Mucosa of descending colon (tissue), 3 donors: ENCODE measurements around the gene IL15. TPM values are rescaled to one million over a fixed set of nuclear protein-coding genes. Genes with fewer than 3 reads are reported as not detected.

Source experiments
- ATAC-seq: fragments of 200-7000 bp; cut with Tn5 transposase; one replicate; pipeline ENCODE4 v1.9.1; 2020; ENCODE audit warnings: mild to moderate bottlenecking, moderate library complexity
- DNase-seq, 3 donors: peaks; one replicate each; pipeline ENCODE4 v3.0.0-alpha.2; 2020
- H3K36me3 ChIP-seq: fragments of 200-600 bp; one replicate; pipeline ENCODE4 v1.8.0; 2021; ENCODE audit warnings: low read depth, mild to moderate bottlenecking
- H3K4me1 ChIP-seq: fragments of 200-600 bp; one replicate; pipeline ENCODE4 v1.8.0; 2021; ENCODE audit warnings: low read depth, mild to moderate bottlenecking
- H3K4me3 ChIP-seq: fragments of 200-600 bp; one replicate; pipeline ENCODE4 v1.8.0; 2021; ENCODE audit warnings: mild to moderate bottlenecking
- H3K9me3 ChIP-seq: fragments of 200-600 bp; one replicate; pipeline ENCODE4 v1.8.0; 2021; ENCODE audit warnings: mild to moderate bottlenecking
- intact Hi-C, 2 donors: fragments of 100-400 bp; cut with DNase I in 1 of 2; cut with micrococcal nuclease in 1 of 2; formaldehyde crosslinking; loops; one replicate each; pipeline versions ENCODE4 v1.11.0 to v1.11.1; 2022; cut with DNase I, micrococcal nuclease
- total RNA-seq, 3 donors: library from RNA; stranded (reverse); fragmentation: NEBNext Ultra II Directional in 2 of 3; extraction: Animal tissue kit (Norgen Biotek cat#: 25700) in 2 of 3; gene quantifications; one replicate each; pipeline versions ENCODE4 v1.2.1 to v1.2.4, GENCODE V29; 2021 to 2023
- TF ChIP-seq, protein P1 (sequence below): fragments of 200-600 bp; IDR thresholded peaks from one replicate; pipeline ENCODE4 v1.8.0; 2022; ENCODE audit warnings: antibody characterized with exemption, mild to moderate bottlenecking
- donor health status: DM: no; HTN: no; CAD: no; lungs with moderate emphysema.
- donor health status: DM: no; HTN: no; CAD: no.
- donor health status: DM: no; HTN: yes; CAD: no.

IL15 gene
- total RNA-seq, 3 donors from 2014 or later: 6.7 to 12.4 (median 7.2) TPM

DNA sequence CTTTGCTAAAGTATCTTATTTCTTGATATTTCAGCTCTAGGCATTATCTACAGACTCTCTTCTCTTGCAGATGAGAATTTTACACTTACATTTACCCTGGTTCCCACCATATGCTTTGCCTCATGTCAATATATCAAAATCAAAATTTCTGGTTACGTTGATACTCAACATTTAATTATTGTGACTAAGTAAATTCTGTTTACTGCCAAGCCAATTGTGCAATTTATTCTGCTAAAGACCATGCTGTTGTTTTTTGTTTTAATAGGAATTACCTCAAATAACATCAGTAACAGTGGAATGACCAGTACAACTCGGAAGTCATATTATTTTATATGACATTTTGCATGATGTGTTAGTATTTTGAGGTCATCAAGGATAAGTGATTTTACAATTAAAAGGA lies 125.5 kb downstream of the IL15 start:
- TF ChIP-seq, protein P1, sequence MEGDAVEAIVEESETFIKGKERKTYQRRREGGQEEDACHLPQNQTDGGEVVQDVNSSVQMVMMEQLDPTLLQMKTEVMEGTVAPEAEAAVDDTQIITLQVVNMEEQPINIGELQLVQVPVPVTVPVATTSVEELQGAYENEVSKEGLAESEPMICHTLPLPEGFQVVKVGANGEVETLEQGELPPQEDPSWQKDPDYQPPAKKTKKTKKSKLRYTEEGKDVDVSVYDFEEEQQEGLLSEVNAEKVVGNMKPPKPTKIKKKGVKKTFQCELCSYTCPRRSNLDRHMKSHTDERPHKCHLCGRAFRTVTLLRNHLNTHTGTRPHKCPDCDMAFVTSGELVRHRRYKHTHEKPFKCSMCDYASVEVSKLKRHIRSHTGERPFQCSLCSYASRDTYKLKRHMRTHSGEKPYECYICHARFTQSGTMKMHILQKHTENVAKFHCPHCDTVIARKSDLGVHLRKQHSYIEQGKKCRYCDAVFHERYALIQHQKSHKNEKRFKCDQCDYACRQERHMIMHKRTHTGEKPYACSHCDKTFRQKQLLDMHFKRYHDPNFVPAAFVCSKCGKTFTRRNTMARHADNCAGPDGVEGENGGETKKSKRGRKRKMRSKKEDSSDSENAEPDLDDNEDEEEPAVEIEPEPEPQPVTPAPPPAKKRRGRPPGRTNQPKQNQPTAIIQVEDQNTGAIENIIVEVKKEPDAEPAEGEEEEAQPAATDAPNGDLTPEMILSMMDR: no peak
- ATAC-seq (no peak), DNase-seq (no peak)
- H3K9me3 ChIP-seq: no peaks in the 10 kb centered on the region
- intact Hi-C loops: no loop called here
- H3K4me1 ChIP-seq: no peaks in the 10 kb centered on the region
- no peaks in the 10 kb centered on the region for H3K36me3 ChIP-seq
- no peak overlapping the region for H3K4me3 ChIP-seq

DNA sequence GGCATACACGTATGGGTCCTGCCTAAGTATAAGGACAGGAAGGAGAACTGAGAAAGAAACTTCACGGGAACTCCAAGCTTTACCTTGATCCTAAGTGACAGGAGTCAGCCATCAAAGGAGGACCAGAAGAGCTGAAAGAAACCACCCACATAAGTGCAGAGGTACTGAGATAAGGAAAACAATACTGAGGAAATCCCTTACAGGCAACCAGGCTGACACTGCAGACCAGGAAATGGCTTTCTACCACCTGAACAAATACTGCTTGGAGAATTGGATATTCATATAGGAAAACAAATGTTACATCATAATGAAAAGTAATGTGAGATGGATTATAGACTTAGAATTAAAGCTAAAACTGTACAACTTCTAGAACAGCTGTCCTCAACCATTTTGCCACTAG lies 127.0 kb downstream of the IL15 start:
- H3K36me3 ChIP-seq: no peaks in the 10 kb centered on the region
- TF ChIP-seq, protein P1: no peak
- no peak overlapping the region for H3K4me3 ChIP-seq
- peak; percentile 51 for ATAC-seq
- no peaks in the 10 kb centered on the region for H3K4me1 ChIP-seq
- no peak for DNase-seq
- H3K9me3 ChIP-seq: no peaks in the 10 kb centered on the region
- intact Hi-C loops: no loop called here

GRCh38 chr4:141768954-141769353 lies 132.6 kb downstream of the IL15 start:
- H3K9me3 ChIP-seq: no peaks in the 10 kb centered on the region
- ATAC-seq (no peak), DNase-seq (no peak)
- TF ChIP-seq, protein P1: no peak
- H3K4me3 ChIP-seq: no peak overlapping the region
- no peaks in the 10 kb centered on the region for H3K36me3 ChIP-seq
- no peaks in the 10 kb centered on the region for H3K4me1 ChIP-seq
- intact Hi-C loops: no loop called here

DNA sequence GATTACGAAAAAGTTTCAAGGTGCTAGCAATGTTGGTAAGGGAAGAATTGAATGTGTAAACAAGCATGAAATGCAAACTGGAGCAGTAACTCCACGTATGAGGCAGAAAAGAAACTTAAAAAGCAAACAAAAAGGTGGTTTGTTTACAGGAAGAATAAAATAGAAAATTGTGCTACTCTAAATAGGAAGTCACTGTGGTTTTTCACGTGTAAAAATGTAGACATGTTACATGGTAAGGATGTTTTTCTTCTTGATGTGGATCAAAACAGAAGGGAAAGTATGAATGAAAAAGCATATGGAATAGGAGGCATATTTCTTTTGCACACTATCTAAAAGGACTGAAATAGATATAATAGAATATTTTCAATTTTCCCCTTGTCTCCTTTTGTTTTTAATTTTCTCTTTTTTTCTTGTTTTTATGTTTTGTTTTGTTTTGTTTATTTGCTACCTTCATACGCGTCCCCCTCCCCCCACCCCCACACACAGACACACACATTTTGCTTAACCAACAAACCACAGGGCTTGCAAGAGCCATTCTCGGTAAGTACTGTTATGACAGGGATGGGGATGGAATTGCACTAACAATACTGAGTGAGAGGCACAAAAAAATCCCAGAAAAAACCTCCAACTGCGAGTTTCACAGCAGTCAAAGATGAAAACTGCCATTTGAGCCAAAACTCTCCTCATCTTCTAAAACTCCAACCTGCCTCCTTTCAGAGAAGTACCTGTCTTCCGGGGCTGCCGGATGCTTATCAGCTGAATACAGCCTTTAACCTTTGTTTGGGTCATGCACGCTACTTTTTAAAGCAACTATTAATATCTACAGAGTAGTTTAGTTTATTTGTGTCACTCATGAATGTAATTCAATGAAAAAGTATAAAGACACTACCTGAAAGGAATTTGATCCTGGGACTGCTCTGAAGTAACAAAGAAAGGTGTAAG lies 135.8 kb downstream of the IL15 start:
- intact Hi-C loops: no loop called here
- TF ChIP-seq, protein P1: no peak
- ATAC-seq (no peak), DNase-seq (no peak)
- H3K4me1 ChIP-seq: no peaks in the 10 kb centered on the region
- H3K4me3 ChIP-seq: no peak overlapping the region
- no peaks in the 10 kb centered on the region for H3K9me3 ChIP-seq
- H3K36me3 ChIP-seq: no peaks in the 10 kb centered on the region

DNA sequence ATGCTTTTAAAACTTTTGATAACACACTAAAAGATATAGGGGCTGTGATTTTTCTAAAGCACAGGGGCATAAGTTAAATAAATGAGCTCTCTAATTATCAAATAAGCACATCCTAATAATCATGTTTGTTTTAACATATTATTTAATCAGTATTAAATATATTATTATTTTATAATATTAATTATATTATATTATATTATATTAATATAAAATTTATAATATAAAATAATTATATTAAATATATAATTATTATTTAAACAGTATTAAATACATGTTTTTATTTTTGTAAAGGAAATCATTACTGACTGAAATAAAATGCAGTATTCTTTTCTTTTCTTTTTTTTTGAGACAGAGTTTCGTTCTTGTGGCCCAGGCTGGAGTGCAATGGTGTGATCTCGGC lies 136.5 kb downstream of the IL15 start:
- TF ChIP-seq, protein P1: no peak
- no peaks in the 10 kb centered on the region for H3K9me3 ChIP-seq
- H3K4me3 ChIP-seq: no peak overlapping the region
- ATAC-seq (no peak), DNase-seq (no peak)
- intact Hi-C loops: no loop called here
- no peaks in the 10 kb centered on the region for H3K36me3 ChIP-seq
- H3K4me1 ChIP-seq: no peaks in the 10 kb centered on the region
